HepG2 (cell line): ENCODE results near the gene CD300LF. TPM values are rescaled to one million over a fixed set of nuclear protein-coding genes. Genes with fewer than 3 reads are reported as not detected.

Experiments
- ATF3 ChIP-seq: sonication (generic); formaldehyde crosslinking; IDR thresholded peaks from 2 replicates; pipeline ENCODE4 v1.4.0; 2020; ENCODE audit warnings: missing genetic modification reagents
- ELF1 ChIP-seq: sonication (generic); formaldehyde crosslinking; IDR thresholded peaks from 2 replicates; pipeline ENCODE4 v1.4.0; 2020; ENCODE audit warnings: missing genetic modification reagents
- FOSL2 ChIP-seq: sonication (generic); formaldehyde crosslinking; IDR thresholded peaks from 2 replicates; pipeline ENCODE4 v1.4.0; 2020; ENCODE audit warnings: missing genetic modification reagents
- NFYC ChIP-seq: IDR thresholded peaks from 2 replicates; pipeline ENCODE4 v1.6.1; 2016; ENCODE audit warnings: missing genetic modification reagents, missing compliant biosample characterization
- NRL ChIP-seq: sonication (generic); formaldehyde crosslinking; IDR thresholded peaks from 2 replicates; pipeline ENCODE4 v1.5.0; 2020; ENCODE audit warnings: missing genetic modification reagents, mild to moderate bottlenecking, moderate library complexity, borderline replicate concordance
- UBTF ChIP-seq: sonication (generic); formaldehyde crosslinking; IDR thresholded peaks from 2 replicates; pipeline ENCODE4 v1.4.0; 2020; ENCODE audit warnings: mild to moderate bottlenecking, missing genetic modification reagents
- ZBTB43 ChIP-seq: sonication (generic); formaldehyde crosslinking; conservative IDR thresholded peaks from 2 replicates; pipeline ENCODE4 v1.4.0; 2020; ENCODE audit warnings: missing genetic modification reagents
- ZNF205 ChIP-seq: IDR thresholded peaks from 2 replicates; pipeline ENCODE4 v1.6.1; 2018; ENCODE audit warnings: missing biosample characterization, missing genetic modification reagents
- ZNF230 ChIP-seq: sonication (generic); formaldehyde crosslinking; IDR thresholded peaks from 2 replicates; pipeline ENCODE4 v1.4.0; 2020; ENCODE audit warnings: mild to moderate bottlenecking, missing genetic modification reagents
- ZNF274 ChIP-seq: sonication (generic); formaldehyde crosslinking; IDR thresholded peaks from 2 replicates; pipeline ENCODE4 v1.5.1; 2020; ENCODE audit warnings: mild to moderate bottlenecking, missing genetic modification reagents
- ZNF451 ChIP-seq: sonication (generic); formaldehyde crosslinking; IDR thresholded peaks from 2 replicates; pipeline ENCODE4 v1.5.0; 2020; ENCODE audit warnings: mild to moderate bottlenecking, missing genetic modification reagents
- ZNF781 ChIP-seq: sonication (generic); formaldehyde crosslinking; IDR thresholded peaks from 2 replicates; pipeline ENCODE4 v1.5.1; 2020; ENCODE audit warnings: borderline replicate concordance, mild to moderate bottlenecking, missing genetic modification reagents; ENCODE audit errors: not compliant biosample characterization
- ZSCAN21 ChIP-seq: sonication (generic); formaldehyde crosslinking; IDR thresholded peaks from 2 replicates; pipeline ENCODE4 v1.8.0; 2022; ENCODE audit warnings: mild to moderate bottlenecking, missing genetic modification reagents, moderate library complexity, borderline replicate concordance
- polyA plus RNA-seq, 8 experiments: library from polyadenylated mRNA; depleted of rRNA in 3 of 8; stranded (reverse) in 7 of 8; unstranded in 1 of 8; fragments of >200 nt; fragmentation: Illumina TruSeq in 4 of 8; extraction: Trizol in 4 of 8; gene quantifications; 2 replicates each; pipeline versions ENCODE4 v1.2.1 to v1.2.3, GENCODE V29; 2011 to 2016; ENCODE audit warnings: low read depth in 4 of 8, missing spikeins in 1 of 8, mixed read lengths in 1 of 8; ENCODE audit not compliant: insufficient read depth in 1 of 8
- total RNA-seq, 5 experiments: library from RNA; depleted of rRNA; stranded (reverse); fragments of >200 nt; fragmentation: Illumina TruSeq; extraction: Trizol; gene quantifications; 2 replicates each; pipeline ENCODE4 v1.2.3, GENCODE V29; 2016; ENCODE audit warnings: low read depth in 1 of 5
- TF ChIP-seq, protein P1 (sequence below): sonication (generic); formaldehyde crosslinking; IDR thresholded peaks from 2 replicates; pipeline ENCODE4 v1.5.0; 2020; ENCODE audit warnings: mild to moderate bottlenecking, missing genetic modification reagents, borderline replicate concordance
- TF ChIP-seq, protein P2 (sequence below): sonication (generic); formaldehyde crosslinking; conservative IDR thresholded peaks from 2 replicates; pipeline ENCODE4 v1.8.1; 2023; ENCODE audit warnings: missing genetic modification reagents

CD300LF gene
- total and polyA plus RNA-seq, 2 of the 13 experiments (the other 11 are each of a cell fraction or from before 2014, with no cell fraction given) = not detected

GRCh38 chr17:74746922-74747321 lies 34.2 kb upstream of the CD300LF start (continued):
- TF ChIP-seq, protein P1, sequence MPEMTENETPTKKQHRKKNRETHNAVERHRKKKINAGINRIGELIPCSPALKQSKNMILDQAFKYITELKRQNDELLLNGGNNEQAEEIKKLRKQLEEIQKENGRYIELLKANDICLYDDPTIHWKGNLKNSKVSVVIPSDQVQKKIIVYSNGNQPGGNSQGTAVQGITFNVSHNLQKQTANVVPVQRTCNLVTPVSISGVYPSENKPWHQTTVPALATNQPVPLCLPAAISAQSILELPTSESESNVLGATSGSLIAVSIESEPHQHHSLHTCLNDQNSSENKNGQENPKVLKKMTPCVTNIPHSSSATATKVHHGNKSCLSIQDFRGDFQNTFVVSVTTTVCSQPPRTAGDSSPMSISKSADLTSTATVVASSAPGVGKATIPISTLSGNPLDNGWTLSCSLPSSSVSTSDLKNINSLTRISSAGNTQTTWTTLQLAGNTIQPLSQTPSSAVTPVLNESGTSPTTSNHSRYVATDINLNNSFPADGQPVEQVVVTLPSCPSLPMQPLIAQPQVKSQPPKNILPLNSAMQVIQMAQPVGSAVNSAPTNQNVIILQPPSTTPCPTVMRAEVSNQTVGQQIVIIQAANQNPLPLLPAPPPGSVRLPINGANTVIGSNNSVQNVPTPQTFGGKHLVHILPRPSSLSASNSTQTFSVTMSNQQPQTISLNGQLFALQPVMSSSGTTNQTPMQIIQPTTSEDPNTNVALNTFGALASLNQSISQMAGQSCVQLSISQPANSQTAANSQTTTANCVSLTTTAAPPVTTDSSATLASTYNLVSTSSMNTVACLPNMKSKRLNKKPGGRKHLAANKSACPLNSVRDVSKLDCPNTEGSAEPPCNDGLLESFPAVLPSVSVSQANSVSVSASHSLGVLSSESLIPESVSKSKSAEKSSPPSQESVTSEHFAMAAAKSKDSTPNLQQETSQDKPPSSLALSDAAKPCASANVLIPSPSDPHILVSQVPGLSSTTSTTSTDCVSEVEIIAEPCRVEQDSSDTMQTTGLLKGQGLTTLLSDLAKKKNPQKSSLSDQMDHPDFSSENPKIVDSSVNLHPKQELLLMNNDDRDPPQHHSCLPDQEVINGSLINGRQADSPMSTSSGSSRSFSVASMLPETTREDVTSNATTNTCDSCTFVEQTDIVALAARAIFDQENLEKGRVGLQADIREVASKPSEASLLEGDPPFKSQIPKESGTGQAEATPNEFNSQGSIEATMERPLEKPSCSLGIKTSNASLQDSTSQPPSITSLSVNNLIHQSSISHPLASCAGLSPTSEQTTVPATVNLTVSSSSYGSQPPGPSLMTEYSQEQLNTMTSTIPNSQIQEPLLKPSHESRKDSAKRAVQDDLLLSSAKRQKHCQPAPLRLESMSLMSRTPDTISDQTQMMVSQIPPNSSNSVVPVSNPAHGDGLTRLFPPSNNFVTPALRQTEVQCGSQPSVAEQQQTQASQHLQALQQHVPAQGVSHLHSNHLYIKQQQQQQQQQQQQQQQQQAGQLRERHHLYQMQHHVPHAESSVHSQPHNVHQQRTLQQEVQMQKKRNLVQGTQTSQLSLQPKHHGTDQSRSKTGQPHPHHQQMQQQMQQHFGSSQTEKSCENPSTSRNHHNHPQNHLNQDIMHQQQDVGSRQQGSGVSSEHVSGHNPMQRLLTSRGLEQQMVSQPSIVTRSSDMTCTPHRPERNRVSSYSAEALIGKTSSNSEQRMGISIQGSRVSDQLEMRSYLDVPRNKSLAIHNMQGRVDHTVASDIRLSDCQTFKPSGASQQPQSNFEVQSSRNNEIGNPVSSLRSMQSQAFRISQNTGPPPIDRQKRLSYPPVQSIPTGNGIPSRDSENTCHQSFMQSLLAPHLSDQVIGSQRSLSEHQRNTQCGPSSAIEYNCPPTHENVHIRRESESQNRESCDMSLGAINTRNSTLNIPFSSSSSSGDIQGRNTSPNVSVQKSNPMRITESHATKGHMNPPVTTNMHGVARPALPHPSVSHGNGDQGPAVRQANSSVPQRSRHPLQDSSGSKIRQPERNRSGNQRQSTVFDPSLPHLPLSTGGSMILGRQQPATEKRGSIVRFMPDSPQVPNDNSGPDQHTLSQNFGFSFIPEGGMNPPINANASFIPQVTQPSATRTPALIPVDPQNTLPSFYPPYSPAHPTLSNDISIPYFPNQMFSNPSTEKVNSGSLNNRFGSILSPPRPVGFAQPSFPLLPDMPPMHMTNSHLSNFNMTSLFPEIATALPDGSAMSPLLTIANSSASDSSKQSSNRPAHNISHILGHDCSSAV (CRISPR knock-in tag) = no peak
- TF ChIP-seq ZNF781 (CRISPR knock-in tag) = no peak
- no peak for TF ChIP-seq ZNF230 (CRISPR knock-in tag)
- no peak for TF ChIP-seq ZBTB43
- TF ChIP-seq ZNF205 (CRISPR knock-in tag) = no peak
- TF ChIP-seq ELF1 (CRISPR knock-in tag) = 0 out of 2 replicates have a peak, but pooled peaks have one; percentile 26
- no peak for TF ChIP-seq ZSCAN21 (CRISPR knock-in tag)
- no peak for TF ChIP-seq ZNF451 (CRISPR knock-in tag)
- no peak; the same call in 1 of the 2 replicates for TF ChIP-seq ZNF274 (CRISPR knock-in tag)
- peak; percentile 19; the same call in 1 of the 2 replicates for TF ChIP-seq FOSL2 (CRISPR knock-in tag)
- no peak for TF ChIP-seq NFYC
- TF ChIP-seq, protein P2, sequence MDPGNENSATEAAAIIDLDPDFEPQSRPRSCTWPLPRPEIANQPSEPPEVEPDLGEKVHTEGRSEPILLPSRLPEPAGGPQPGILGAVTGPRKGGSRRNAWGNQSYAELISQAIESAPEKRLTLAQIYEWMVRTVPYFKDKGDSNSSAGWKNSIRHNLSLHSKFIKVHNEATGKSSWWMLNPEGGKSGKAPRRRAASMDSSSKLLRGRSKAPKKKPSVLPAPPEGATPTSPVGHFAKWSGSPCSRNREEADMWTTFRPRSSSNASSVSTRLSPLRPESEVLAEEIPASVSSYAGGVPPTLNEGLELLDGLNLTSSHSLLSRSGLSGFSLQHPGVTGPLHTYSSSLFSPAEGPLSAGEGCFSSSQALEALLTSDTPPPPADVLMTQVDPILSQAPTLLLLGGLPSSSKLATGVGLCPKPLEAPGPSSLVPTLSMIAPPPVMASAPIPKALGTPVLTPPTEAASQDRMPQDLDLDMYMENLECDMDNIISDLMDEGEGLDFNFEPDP (CRISPR knock-in tag) = no peak
- no peak for TF ChIP-seq UBTF (CRISPR knock-in tag)
- TF ChIP-seq ATF3 (CRISPR knock-in tag) = no peak
- TF ChIP-seq NRL (CRISPR knock-in tag) = no peak
